Liver (tissue), 9 donors: Measurements from ENCODE around the gene MAP1S. TPM values are rescaled to one million over a fixed set of nuclear protein-coding genes. Genes with fewer than 3 reads are reported as not detected.

Source experiments
- DNase-seq: peaks from one replicate; pipeline ENCODE4 v3.0.0-alpha.2; 2017; ENCODE audit warnings: low spot score
- H3K27ac ChIP-seq, 2 donors: one replicate each; pipeline ENCODE4 v1.7.0; 2013; ENCODE audit warnings: inconsistent platforms in 2 of 2, low read length in 2 of 2, control low read depth in 1 of 2, low read depth in 1 of 2, mild to moderate bottlenecking in 1 of 2
- H3K27me3 ChIP-seq, 4 donors: one replicate each; pipeline versions ENCODE4 v1.6.1 to v1.7.0; 2013; ENCODE audit warnings: low read length in 3 of 4, inconsistent platforms in 1 of 4, mild to moderate bottlenecking in 1 of 4, moderate library complexity in 1 of 4; ENCODE audit not compliant: control insufficient read depth in 4 of 4, insufficient read depth in 4 of 4
- H3K36me3 ChIP-seq, 4 donors: one replicate each; pipeline versions ENCODE4 v1.6.1 to v1.7.0; 2013; ENCODE audit warnings: low read length in 3 of 4, mild to moderate bottlenecking in 3 of 4, low read depth in 1 of 4, moderate library complexity in 1 of 4; ENCODE audit not compliant: control insufficient read depth in 4 of 4, insufficient read depth in 3 of 4
- H3K4me1 ChIP-seq, 4 donors: one replicate each; pipeline versions ENCODE4 v1.6.1 to v1.7.0; 2013; ENCODE audit warnings: low read length in 3 of 4, mild to moderate bottlenecking in 3 of 4, moderate library complexity in 1 of 4; ENCODE audit not compliant: control insufficient read depth in 4 of 4, insufficient read depth in 4 of 4
- H3K4me3 ChIP-seq, 3 donors: one replicate each; pipeline versions ENCODE4 v1.6.1 to v1.7.0; 2013; ENCODE audit warnings: low read length in 3 of 3, control low read depth in 1 of 3, low read depth in 1 of 3, mild to moderate bottlenecking in 1 of 3
- H3K9ac ChIP-seq, 2 donors: one replicate each; pipeline ENCODE4 v1.7.0; 2013; ENCODE audit warnings: low read length in 2 of 2, mild to moderate bottlenecking in 2 of 2, moderate library complexity in 2 of 2, control low read depth in 1 of 2, low read depth in 1 of 2
- H3K9me3 ChIP-seq, 4 donors: one replicate each; pipeline versions ENCODE4 v1.6.1 to v1.7.0; 2013; ENCODE audit warnings: low read length in 3 of 4; ENCODE audit not compliant: control insufficient read depth in 4 of 4
- EGR1 ChIP-seq, 2 donors: IDR thresholded peaks; 2 replicates each; pipeline ENCODE4 v1.6.1; 2016 to 2018; ENCODE audit warnings: antibody characterized with exemption in 2 of 2, low read depth in 2 of 2
- FOXA1 ChIP-seq: IDR thresholded peaks from 2 replicates; pipeline ENCODE4 v1.6.1; 2016; ENCODE audit warnings: antibody characterized with exemption
- FOXA2 ChIP-seq: IDR thresholded peaks from 2 replicates; pipeline ENCODE4 v1.6.1; 2016; ENCODE audit warnings: antibody characterized with exemption
- HNF4G ChIP-seq: IDR thresholded peaks from 2 replicates; pipeline ENCODE4 v1.6.1; 2016; ENCODE audit warnings: antibody characterized with exemption
- JUND ChIP-seq, 2 donors: IDR thresholded peaks; 2 replicates each; pipeline ENCODE4 v1.6.1; 2016; ENCODE audit warnings: antibody characterized with exemption in 2 of 2
- RAD21 ChIP-seq, 2 donors: IDR thresholded peaks; 2 replicates each; pipeline ENCODE4 v1.6.1; 2016; ENCODE audit warnings: antibody characterized with exemption in 2 of 2, mild to moderate bottlenecking in 2 of 2
- RXRA ChIP-seq, 2 donors: IDR thresholded peaks; 2 replicates each; pipeline ENCODE4 v1.6.1; 2017 to 2018; ENCODE audit warnings: antibody characterized with exemption in 2 of 2, mild to moderate bottlenecking in 1 of 2
- SP1 ChIP-seq: IDR thresholded peaks from 2 replicates; pipeline ENCODE4 v1.6.1; 2018; ENCODE audit warnings: antibody characterized with exemption, mild to moderate bottlenecking
- TAF1 ChIP-seq: conservative IDR thresholded peaks from 2 replicates; pipeline ENCODE4 v1.6.1; 2016; ENCODE audit warnings: antibody characterized with exemption, mild to moderate bottlenecking
- YY1 ChIP-seq: IDR thresholded peaks from 2 replicates; pipeline ENCODE4 v1.6.1; 2016; ENCODE audit warnings: antibody characterized with exemption, mild to moderate bottlenecking
- WGBS: extraction: QIAGEN DNeasy Blood & Tissue Kit; methylation state at CpG from one replicate; pipeline ENCODE4 v1.1.7; 2013; 5-methylcytosine and 5-hydroxymethylcytosine counted together
- polyA plus RNA-seq, 2 donors: library from polyadenylated mRNA; stranded (reverse) in 1 of 2; unstranded in 1 of 2; fragments of 200-250 nt in 1 of 2; fragments of >200 nt in 1 of 2; fragmentation: Nextera tagmentation in 1 of 2; extraction: Ambion mirVana in 1 of 2; gene quantifications; one replicate each; pipeline versions ENCODE4 v1.2.1 to v1.2.3, GENCODE V29; 2013 to 2015
- total RNA-seq, 2 donors: library from RNA; depleted of rRNA; stranded (reverse); fragments of >200 nt; gene quantifications; one replicate each; pipeline ENCODE4 v1.2.3, GENCODE V29; 2014
- TF ChIP-seq, protein P1 (sequence below): fragments of 150-350 bp; IDR thresholded peaks from 2 replicates; pipeline ENCODE4 v1.5.1; 2017; ENCODE audit warnings: improper control_type of control experiment, low read depth, low read length; ENCODE audit not compliant: missing input control
- TF ChIP-seq, protein P2 (sequence below): IDR thresholded peaks from 2 replicates; pipeline ENCODE4 v1.6.1; 2016; ENCODE audit warnings: antibody characterized with exemption
- TF ChIP-seq, protein P3 (sequence below): IDR thresholded peaks from 2 replicates; pipeline ENCODE4 v1.6.1; 2016; ENCODE audit warnings: antibody characterized with exemption
- TF ChIP-seq, protein P4 (sequence below): IDR thresholded peaks from 2 replicates; pipeline ENCODE4 v1.6.1; 2016; ENCODE audit warnings: antibody characterized with exemption
- donor health status: healthy.
- donor health status: healthy.
- donor health status: healthy.
- donor health status: healthy.
- donor health status: healthy.

The MAP1S gene
- total and polyA plus RNA-seq, 4 donors: 8.2 to 20.3 (median 10.6) TPM

DNA sequence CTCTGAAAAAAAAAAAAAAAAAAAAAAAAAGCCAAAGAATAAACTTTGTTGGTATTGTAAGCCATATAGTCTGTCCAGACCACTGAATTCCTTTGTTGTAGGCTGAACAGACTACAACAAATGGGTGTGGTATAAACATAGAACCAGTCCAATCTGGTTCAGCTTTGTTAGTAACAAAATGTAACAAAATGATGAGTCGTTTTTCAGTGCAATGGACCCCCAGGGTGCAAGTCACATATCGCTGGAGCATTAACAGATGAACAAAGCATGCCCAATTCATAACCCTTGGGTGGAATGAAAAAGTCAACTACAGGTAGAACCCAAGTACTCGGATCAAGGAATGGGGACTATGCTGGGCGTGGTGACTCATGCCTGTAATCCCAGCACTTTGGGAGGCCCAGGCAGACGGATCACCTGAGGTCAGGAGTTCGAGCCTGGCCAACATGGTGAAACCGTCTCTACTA, 18.4 kb downstream of the MAP1S start:
- 93% methylated on average over 7 of the region's 7 CpGs for whole genome bisulfite sequencing
- peaks cover 10 to 20% (median 15%) of the 10 kb centered on the region in 4 donors for H3K36me3 ChIP-seq

DNA sequence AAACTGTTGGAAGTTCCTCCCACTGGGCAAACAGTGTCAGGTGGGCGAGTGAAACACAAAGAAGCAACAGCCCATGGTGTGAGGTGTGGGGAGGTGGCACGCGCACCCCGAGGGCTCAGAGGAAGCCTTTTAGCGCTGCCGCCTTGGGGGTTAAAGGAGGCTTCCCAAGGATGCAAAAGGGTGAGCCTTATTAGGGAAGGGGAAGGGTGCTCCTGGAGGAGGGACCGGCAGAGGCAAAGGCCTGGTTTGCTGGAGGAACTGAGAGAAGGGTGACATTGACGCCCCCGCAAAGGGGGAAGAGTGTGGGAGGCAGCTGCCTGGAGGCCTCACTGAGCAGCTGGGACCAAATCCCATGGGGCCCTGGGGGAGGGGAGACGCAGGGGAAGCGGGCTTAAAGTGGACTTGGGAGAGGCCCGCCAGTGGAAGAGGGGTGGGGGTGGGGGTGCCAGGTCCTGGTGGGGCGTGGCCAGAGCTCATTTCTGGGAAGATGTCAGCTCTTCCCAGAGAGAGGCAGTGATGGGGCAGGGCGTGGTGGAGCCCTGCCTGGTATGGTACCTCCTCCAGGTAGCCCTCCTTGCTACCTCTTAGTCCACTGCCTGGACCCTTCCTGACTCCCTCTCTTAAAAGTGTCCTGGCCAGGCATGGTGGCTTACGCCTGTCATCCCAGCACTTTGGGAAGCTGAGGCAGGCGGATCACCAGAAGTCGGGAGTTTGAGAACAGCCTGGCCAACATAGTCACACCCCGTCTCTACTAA, 20.0 kb downstream of the MAP1S start:
- no peaks in the 10 kb centered on the region for H3K4me1 ChIP-seq
- no peak overlapping the region for H3K27ac ChIP-seq
- no peaks in the 10 kb centered on the region for H3K27me3 ChIP-seq
- no peak overlapping the region for H3K9ac ChIP-seq
- no peak for TF ChIP-seq TAF1
- no peaks in the 10 kb centered on the region for H3K9me3 ChIP-seq
- DNase-seq: no peak
- peaks cover 3 to 11% (median 6%) of the 10 kb centered on the region in 4 donors for H3K36me3 ChIP-seq
- no peak overlapping the region for H3K4me3 ChIP-seq
- WGBS: 79% methylated on average over 18 of the region's 18 CpGs

More for the DNA sequence above, 18.4 kb downstream of the MAP1S start:
- Histone ChIP-seq H3K9ac (no peak overlapping the region), H3K27me3 (no peaks in the 10 kb centered on the region), H3K4me1 (no peaks in the 10 kb centered on the region), H3K9me3 (no peaks in the 10 kb centered on the region), H3K27ac (no peak overlapping the region), H3K4me3 (no peak overlapping the region)
- TF ChIP-seq EGR1 (IDR thresholded peaks at IDR 0.05; ENCODE audit: low read depth in 2 of 2) (no peak), JUND (IDR thresholded peaks at IDR 0.05) (no peak), FOXA1 (no peak)
- no peak for DNase-seq

DNA sequence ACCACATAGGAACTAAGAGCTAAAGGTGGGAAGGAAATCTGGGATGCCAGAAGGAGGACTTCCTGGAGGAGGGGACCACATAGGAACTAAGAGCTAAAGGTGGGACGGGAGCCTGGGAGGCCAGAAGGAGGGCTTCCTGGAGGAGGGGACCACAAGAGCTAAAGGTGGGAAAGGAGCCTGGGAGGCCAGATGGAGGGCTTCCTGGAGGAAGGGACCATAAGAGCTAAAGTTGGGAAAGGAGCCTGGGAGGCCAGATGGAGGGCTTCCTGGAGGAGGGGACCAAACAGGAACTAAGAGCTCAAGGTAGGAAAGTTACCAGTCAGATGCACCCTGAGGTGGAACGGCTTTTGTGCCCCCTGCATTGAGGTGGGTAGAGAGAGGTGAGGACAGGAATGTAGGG, 22.2 kb downstream of the MAP1S start:
- H3K27ac ChIP-seq: no peak overlapping the region
- peaks cover 0 to 1% (median 0%) of the 10 kb centered on the region in 4 donors for H3K36me3 ChIP-seq
- H3K9me3 ChIP-seq: no peaks in the 10 kb centered on the region
- 87% methylated on average over 2 of the region's 2 CpGs for WGBS
- H3K27me3 ChIP-seq: no peaks in the 10 kb centered on the region
- no peaks in the 10 kb centered on the region for H3K4me1 ChIP-seq
- no peak for DNase-seq
- TF ChIP-seq YY1 (no peak), SP1 (no peak)
- no peak overlapping the region for H3K9ac ChIP-seq
- no peak overlapping the region for H3K4me3 ChIP-seq

DNA sequence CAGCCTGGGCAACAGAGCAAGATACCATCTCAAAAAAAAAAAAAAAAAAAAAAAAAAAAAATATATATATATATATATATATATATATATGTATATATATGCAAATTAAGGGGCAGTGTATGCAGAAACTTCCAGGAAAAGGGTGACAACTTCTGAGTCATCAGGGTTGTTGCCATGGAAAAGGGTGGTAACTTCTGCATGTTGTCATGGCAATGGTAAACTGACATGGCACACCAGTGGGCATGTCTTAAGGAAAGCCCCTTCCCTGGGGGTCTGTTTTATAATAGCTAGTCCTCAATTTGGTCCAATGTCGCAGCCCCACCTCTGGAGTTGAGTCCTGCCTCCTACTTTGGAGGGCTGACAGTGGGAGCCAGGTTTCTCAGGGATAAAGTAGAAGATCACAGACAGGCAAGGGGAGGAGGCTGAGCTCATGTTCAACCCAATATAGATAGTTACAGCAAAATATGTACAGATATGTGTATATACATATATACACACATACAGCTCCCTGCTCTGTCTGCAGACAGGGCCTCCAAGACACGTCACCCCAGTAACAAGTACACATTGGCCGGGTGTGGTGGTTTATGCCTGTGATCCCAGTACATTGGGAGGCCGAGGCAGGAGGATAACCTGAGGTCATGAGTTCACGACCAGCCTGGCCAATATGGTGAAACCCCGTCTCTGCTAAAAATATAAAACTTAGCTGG, 24.7 kb downstream of the MAP1S start:
- WGBS: 78% methylated on average over 6 of the region's 6 CpGs
- H3K36me3 ChIP-seq: no peaks in the 10 kb centered on the region
- H3K9me3 ChIP-seq: no peaks in the 10 kb centered on the region
- no peaks in the 10 kb centered on the region for H3K27me3 ChIP-seq
- H3K4me1 ChIP-seq: peaks cover 0 to 5% (median under 1%) of the 10 kb centered on the region in 4 donors
- no peak for DNase-seq
- no peak overlapping the region for H3K4me3 ChIP-seq
- H3K27ac ChIP-seq: no peak overlapping the region
- H3K9ac ChIP-seq: no peak overlapping the region
- TF ChIP-seq TAF1 (no peak), JUND (IDR thresholded peaks at IDR 0.05) (no peak), RAD21 (IDR thresholded peaks at IDR 0.05) (no peak), HNF4G (no peak), EGR1 (IDR thresholded peaks at IDR 0.05; ENCODE audit: low read depth in 2 of 2) (no peak), RXRA (IDR thresholded peaks at IDR 0.05) (no peak), FOXA2 (no peak)
- TF ChIP-seq, protein P1, sequence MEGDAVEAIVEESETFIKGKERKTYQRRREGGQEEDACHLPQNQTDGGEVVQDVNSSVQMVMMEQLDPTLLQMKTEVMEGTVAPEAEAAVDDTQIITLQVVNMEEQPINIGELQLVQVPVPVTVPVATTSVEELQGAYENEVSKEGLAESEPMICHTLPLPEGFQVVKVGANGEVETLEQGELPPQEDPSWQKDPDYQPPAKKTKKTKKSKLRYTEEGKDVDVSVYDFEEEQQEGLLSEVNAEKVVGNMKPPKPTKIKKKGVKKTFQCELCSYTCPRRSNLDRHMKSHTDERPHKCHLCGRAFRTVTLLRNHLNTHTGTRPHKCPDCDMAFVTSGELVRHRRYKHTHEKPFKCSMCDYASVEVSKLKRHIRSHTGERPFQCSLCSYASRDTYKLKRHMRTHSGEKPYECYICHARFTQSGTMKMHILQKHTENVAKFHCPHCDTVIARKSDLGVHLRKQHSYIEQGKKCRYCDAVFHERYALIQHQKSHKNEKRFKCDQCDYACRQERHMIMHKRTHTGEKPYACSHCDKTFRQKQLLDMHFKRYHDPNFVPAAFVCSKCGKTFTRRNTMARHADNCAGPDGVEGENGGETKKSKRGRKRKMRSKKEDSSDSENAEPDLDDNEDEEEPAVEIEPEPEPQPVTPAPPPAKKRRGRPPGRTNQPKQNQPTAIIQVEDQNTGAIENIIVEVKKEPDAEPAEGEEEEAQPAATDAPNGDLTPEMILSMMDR: no peak
- TF ChIP-seq, protein P2, sequence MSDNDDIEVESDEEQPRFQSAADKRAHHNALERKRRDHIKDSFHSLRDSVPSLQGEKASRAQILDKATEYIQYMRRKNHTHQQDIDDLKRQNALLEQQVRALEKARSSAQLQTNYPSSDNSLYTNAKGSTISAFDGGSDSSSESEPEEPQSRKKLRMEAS: no peak
- TF ChIP-seq, protein P3, sequence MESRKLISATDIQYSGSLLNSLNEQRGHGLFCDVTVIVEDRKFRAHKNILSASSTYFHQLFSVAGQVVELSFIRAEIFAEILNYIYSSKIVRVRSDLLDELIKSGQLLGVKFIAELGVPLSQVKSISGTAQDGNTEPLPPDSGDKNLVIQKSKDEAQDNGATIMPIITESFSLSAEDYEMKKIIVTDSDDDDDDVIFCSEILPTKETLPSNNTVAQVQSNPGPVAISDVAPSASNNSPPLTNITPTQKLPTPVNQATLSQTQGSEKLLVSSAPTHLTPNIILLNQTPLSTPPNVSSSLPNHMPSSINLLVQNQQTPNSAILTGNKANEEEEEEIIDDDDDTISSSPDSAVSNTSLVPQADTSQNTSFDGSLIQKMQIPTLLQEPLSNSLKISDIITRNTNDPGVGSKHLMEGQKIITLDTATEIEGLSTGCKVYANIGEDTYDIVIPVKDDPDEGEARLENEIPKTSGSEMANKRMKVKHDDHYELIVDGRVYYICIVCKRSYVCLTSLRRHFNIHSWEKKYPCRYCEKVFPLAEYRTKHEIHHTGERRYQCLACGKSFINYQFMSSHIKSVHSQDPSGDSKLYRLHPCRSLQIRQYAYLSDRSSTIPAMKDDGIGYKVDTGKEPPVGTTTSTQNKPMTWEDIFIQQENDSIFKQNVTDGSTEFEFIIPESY: no peak
- TF ChIP-seq, protein P4, sequence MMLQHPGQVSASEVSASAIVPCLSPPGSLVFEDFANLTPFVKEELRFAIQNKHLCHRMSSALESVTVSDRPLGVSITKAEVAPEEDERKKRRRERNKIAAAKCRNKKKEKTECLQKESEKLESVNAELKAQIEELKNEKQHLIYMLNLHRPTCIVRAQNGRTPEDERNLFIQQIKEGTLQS: no peak
